NCI-H1105 treated with DMSO at 0.1 percent for 48 hours (cell line): ENCODE results near the gene SAFB2.

Source experiments
- DNase-seq: peaks from one replicate; lab custom pipeline; 2025; lab: John Stamatoyannopoulos, UW

Gene SAFB2

DNA sequence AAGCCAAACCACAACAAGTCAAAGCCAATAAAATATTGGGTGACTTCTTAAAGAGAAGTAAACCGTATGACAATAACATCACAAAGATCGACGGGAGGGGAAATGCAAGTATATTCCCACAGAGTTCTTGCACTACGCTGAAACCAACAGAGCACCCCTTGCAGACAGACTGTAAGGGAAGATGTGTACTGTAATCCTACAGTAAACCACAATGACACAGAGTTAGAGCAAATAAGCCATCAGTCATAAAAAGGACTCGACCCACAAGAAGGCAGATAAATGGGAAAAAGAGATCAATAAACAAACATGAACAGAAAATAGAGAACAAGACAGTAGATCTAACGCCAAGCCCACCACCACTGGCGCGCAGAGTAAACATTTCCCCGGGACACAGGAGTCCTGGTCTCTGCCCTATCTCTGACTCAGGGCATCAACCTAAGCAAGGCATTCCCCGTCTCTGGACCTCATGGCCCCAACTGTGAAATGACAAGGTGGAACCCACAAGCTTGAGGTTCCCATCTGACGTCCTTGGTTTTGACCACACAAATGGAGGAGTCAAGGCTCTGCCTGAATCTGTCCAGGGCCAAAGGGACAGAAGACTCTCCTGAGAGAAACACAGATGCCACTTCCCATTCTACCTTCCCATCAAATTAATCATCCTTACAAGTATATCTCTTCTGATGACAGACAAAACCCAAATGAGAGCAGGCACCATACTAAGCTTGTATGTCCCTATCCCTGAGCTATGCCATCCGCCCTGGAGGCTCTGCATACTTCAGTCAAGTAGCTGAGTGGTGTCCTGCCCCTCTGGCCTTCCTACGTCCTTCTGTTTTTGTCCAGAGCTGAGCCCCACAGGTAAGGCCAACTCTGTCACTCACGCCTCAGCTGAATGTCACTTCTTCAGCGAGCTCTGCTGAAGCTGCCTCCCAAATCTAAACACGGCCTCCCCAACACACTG lies 15.0 kb downstream of the SAFB2 start:
- no peak for DNase-seq

DNA sequence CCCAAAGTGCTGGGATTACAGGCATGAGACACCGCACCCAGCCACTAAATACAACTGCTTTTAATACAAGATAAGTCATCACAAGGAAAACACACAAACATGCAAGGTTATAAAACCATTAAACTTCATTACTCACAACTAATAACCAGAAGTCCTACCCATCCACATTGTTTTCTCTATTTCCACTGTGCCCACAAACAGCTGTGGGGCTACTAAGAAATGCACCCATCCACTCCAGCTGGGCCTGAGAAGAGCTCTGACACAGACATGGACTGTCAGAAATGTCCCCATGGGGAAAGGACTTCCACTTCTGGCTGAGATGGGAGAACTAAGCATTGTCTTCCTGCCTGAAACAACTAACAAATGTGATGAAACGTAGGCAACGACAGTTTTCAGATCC lies 17.2 kb downstream of the SAFB2 start:
- DNase-seq, result no peak

DNA sequence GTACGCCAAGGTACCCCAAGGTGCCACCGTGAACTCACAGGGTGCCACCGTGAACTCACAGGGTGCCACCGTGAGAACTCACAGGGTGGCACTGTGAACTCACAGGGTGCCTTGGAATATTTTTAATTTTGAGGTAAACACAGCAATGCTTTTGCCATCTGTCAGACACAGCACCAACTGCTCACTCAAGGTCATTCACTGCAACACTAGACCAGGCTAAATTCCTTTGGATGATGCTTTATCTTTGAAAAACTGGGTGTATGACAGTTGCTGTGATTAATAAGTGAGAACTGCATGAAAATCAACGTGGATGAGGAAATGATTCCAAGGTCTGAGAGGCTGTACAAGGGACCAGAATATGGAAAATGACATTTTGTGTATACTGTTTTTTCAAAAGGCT lies 18.9 kb downstream of the SAFB2 start:
- DNase-seq, result no peak

DNA sequence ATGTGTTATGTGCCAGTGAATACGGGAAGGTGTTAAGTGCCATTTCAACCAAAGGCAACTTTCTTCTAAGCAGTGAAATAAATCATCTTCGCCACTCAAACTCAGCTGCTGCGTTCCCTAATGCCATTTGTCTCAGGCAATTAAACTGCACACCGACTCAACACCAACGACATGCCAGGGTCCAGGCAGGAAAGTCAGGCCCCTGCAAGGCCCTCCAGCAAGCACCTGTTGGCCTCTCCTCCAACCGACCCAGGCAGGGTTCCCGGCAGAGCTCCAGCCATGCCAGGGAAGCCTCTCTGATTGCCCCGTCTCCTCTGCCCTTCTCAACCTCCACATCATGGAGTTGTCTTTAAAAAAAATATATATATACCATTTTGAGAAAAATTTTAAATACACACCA lies 21.8 kb downstream of the SAFB2 start:
- no peak for DNase-seq

DNA sequence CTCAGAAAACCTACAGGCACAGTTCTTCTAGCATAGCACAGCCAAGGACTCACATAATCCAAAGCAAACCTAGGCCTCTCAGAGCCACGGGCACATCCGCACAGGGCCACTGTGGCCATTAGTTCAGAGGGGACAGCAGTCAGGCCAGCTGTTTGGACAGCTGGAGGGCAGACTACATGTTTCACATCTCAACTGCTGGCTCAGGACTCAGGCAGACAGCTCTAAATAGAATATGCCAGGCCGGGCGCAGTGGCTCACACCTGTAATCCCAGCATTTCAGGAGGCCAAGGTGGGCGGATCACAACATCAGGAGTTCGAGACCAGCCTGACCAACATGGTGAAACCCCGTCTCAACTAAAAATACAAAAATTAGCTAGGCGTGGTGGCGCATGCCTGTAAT lies 26.8 kb downstream of the SAFB2 start:
- no peak for DNase-seq

DNA sequence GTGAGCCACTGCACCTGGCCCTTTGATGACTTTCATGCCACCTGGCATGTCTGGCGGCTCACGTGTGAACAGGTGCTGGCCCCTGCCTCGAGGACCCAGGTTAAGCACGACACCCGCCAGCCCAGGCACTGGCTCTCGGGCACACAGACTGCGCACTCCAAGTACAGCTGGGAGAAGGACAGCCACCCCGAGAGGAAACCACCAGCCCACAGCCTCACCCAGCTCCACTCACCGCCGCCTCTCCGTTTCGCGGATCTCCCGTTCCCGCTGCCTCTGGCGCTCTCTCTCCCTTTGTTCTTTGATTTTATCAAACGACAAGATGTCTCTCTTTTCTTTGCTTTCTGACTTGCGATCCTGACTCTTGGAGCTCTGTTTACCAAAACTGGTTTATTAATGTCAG lies 27.4 kb downstream of the SAFB2 start:
- no peak for DNase-seq

DNA sequence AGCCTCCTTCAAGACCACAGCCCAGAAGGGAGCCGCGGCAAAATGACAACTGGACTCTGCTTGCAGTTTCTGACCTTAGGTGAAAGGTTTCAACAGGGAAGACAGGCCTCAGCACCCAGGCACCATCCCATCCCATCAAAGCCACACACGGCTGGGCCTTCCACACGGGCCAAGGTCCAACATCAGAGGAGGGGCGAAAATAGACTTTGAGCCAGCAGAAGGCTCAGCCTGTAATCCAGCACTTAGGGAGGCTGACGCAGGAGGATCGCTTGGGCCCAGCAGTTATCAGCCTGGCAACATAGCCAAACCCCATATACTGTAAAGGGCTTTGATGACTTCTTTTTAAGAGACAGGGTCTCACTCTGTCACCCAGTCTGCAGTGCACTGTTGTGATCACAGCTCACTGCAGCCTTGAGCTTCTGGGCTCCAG lies 28.0 kb downstream of the SAFB2 start:
- DNase-seq, result no peak

DNA sequence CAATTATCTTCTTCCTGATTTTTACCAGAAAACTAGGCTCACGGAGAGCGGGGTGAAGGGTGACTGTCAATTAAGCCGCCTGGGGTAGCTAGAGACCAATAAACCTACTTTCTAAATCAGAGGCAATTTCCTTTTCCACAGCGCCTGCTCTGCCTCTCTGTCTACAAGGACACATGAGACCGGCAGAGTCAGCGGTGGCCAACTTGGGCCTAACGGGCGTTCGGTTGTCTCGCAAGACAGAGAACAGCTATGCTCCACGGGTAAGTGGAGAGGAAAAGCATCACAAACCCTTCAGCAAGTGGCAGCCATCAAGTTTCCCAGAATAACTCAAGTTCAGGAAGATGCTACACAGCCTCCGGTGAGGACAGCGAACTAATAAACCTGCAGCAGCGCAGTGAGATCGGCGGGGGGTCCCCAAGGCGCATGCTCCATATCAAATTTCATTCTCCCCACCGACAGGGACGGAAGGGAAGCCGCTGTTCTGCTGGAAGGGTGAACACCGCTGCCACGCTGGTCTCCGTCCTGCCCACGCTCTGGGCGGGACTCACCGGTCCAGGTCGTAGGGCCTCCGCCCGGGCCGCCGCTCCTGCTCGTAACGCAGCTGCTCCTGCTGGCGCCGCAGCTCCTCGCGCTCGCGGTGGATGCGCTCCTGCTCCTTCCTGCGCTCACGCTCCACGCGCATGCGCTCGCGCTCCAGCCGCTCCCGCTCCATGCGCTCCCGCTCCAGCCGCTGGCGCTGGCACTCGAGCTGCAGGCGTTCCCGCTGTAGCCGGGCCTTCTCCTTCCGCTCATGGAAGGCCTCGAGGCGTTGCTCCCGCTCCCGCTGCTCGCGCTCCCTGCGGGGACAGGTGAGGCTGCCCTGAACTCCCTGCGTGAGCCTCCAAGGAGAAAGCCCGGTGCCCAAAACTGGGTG lies 29.0 kb downstream of the SAFB2 start:
- no peak for DNase-seq

DNA sequence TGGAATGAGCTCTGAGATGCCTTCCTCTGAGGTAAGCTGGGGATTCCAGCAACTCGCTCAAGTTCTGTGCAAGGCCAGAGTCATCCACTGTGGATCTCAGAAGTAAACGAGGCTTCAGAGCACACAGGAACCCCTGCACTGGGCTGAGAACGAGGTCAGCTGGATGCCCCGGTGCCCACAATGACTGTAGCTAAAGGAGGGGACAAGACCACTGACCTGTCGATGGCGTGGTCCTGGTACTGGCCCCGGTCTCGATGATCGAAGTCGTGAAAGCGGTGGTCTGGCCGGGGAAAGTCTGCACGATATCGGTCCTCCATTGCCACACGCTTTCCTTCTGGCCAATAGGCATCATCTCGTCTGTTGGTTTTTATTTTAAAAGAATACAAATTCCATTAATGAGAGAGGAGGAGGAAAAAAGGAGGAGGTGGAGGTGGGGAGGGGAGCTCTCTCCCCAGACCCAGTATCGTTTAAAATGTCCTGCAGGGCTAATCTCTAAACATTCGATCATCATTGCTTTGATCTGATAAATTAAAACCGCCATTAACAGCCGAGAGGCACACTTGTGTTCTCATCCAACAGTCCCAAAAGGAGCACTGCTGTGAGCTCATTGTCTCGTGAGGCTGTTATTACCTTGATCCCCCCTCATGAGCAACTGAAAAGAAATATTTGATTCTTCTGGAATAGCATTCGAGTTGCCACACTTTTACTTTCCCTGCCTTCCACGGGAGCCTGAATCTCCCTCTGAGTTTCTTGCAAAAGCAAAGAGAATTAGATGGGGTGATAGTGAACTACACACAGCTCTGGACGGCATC lies 29.8 kb downstream of the SAFB2 start:
- DNase-seq, result no peak

DNA sequence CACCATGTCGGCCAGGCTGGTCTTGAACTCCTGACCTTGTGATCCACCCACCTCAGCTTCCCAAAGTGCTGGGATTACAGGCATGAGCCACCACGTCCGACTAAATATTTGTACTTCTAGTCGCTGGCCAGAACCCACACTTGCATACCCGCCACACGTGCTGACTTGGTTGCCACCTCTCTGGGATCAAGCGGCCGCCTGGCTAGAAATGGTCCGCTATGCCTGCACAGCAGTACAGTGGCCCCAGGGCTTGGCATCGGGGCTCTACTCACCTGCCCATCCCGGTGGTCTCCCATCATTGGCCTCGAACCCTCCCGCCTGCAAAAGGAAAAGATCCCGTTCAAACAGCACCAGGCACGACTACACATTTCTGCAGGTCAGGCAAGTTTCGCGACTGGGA lies 31.1 kb downstream of the SAFB2 start:
- no peak for DNase-seq

DNA sequence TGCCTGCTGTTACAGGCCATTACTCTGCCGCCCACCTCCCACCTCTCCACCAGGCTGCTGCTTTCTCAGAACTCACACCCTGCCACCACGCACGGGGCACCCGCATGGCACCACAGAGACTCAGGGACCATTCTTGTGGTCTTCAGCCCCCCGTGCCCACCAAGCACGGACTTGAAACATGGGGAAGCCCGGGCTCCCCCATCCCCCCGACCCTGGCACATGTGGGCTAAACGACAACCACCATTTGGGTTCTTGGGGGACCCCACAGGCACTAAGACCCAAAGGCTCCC lies 31.8 kb downstream of the SAFB2 start:
- DNase-seq, result no peak

DNA sequence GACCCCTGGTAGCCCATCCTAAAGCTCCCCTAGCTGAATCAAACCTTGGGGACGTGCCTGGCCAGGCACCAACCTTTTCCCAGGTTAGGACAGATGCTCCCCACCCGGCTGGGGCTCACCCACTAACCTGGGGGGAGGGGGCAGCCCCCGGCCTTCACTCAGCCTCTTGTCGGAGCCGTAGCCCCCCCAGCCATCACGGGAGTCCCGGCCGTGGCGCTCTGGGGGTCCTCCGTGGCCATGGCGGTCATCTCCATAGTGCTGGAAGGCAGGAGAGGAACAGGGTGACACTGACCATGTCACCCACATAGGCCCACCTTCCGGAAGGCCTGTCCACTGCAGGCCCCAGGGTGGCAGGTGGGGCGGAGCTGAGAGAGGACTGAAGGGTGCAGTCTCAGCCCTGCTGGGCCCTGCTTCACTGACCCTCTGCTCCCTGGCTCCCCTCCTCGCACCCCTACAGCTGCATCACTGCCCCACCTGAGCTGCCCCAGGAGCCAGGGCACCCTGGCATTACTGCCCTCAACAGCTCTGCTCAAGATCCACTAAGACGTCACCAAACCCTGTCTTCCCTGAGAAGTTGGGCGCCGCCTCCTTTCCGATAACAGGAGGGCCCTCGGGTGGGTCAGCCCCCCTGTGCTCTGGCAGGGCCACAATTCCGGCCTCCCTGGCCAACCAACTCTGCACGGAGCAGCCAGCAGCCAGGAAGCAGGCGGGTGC lies 32.3 kb downstream of the SAFB2 start:
- DNase-seq, result no peak

DNA sequence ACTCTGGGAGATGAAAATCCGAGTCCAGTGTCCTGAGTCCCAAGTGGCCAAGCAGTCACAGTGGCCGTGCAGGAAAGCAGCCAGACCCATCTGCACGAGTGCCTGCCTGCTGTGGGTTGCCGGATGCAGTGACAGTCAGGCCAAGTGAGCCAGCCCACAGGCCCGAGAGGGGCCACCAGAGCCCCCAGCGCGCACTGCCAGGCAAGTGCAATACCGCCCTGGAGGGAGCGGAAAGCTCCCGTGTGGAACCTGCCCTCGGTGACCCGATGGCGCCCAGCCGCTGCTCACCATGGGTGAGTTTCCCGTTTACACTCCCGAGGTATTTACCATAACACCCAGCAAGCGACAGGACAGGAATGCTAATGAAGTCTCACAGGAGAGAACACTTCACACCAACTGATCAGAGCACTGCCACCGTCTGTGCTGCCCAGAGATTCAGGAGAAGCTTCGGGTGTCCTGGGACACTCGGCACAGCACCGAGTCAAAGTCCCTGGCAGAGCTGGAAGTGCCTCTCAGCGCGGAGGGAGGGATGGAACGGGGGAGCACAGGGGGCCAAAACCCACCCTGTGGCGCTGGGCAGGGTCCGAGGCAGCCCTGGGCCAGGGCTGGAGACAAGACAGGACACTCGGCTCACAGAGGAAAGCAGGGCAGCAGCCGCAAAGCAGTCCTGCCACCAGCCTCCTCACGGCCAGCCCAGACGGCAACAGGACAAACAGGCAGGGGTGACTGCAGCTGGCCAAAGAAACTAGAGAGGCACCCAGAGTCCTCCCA lies 33.5 kb downstream of the SAFB2 start:
- DNase-seq, result no peak

DNA sequence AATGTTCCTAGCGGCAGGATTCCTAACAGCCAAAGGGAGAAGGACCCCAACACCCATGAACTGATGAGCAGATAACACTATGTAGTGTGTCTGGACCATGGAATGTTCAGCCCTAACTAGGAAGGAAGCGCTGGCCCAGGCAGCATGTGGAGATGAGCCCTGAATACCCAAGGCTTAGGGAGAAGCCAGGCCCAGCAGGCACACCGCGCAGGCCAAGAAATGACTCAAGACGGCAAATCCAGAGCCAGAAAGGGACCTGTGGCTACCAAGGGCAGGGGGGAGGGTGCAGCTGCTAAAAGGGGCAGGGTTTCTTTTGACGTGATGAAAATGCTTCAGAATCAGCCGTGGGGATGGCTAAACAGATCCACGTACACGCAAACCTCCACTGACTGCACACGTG lies 34.1 kb downstream of the SAFB2 start:
- no peak for DNase-seq

DNA sequence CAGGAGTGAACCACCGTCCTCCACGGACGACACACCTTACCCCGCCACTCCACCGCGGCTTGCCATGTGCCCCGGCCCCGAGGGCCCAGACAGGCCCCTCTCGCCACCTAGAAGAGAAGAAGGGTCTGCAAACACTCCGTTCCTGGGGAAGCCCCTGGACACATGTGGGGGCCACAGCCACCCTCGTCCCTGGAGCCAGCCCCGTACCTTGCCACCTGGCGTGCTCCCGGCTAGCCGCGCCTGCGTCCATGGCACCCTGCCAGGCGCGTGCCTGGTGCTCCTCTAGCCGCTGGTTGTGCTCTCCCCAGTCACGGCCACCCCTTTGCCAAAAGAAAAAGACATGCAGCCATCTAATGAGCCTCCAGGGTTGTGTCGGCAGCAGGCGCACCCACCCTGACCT lies 34.9 kb downstream of the SAFB2 start:
- peak; percentile 58 for DNase-seq

DNA sequence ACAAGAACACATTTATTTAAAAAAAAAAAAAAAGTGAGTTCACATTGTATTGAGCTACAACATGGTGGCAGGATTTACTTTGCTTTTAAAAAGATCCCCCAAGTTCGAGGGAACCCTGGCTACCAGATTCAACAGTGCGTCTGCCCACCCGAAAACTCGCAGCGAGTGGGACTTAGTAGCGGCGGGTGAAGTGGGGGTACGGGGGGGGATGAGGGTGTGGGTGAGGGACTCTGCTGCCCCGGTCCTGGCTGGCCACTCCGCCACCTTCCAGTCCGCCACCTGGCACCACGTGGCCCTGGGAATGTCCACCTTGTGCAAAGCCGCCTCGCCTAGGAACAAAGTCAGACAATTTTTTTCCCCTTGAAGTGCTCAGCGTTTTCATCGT lies 35.5 kb downstream of the SAFB2 start:
- no peak for DNase-seq

DNA sequence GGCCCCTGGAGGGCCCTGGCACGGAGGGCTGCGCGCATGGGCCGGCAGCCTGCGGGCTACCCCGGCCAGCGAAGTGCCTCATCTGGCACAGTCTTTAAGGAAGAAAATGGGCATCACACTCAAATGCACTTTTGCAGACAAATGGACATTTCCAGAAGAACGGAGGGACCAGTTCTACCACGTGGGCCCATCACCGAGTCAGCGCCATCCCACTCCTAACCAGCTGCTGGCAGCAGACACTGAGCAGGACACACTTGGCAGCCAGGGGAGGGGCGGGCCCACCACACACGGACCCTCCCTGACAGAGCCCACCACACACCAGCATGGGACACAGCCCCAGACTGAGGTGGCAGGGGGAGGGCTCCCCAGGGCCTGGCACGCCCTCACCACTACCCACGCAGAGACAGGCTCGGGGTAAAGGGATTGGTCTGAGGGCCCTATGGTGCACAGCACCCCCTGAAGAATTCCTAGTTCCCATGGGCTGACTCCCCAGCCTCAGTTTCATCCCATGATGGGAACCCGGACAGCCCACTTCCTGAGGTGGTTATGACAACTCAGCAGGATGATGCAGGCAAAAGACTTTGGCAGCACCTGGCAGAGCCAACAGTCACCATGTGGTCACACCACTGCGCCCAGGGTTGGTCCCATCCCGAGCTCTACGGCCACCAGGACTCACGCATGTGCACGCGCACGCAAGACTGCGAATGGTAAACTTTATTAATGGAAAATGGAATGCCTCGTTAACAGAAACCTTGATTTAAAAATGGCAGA lies 36.1 kb downstream of the SAFB2 start:
- no peak for DNase-seq

DNA sequence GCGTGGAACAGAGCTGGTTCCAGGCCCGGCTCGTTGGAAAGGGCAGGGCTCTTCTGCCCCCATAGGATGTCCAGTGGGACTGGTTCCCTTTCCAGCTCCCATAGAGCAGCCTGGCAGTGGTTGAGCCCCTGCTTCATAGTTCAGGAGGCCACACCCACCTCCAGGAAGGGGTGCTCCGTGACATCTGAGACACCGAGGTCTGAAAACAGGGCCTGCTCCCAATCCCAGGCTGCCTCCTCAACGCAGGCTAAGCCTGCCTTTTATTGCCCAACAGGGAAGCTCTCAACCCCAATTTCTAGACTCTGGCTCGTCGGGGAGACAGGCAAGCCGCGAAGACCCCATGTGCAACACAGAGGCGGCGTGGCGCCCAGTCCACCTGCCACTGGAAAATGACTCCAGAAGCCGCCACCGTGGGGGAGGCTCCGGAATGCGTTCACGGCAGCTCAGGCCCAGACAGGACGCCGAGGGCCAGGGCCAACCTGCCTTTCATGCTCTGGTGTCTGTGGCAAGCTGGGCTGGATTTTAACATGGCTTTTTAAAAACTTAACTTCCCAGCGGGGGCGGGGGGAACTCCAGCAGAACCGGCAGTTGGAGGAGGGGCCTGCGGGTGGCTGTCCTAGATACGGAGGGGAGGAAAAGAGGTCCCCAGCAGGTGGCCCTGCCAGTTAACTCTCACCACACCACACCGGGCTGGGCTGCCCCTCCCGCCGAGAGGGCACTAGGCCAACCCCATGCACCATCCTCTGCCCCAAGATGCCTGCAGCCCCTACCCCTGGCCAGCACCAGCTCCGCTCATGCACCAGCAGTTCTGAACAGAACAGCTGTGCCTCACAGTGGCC lies 36.9 kb downstream of the SAFB2 start:
- DNase-seq, result peak; percentile 7

DNA sequence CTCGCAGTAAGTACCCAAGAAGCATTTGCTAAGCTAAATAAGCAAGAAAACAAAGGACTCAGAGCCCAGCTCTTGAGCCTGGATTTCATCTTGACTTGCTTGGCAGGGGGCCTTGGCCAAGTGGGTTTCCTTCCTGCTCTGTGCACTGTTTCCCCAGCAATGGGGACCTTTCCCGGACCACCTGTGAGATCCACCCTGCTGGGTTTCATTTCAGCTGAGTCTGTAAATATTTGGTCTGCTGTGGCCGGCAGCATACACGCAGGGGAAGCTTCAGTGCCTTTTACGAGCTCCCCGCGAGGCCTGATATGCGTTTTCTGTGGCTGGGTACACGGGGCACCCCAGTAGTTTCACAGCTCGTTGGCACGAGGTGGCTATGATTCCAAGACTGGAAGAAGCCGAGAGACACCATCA lies 42.4 kb downstream of the SAFB2 start:
- no peak for DNase-seq
